HG02623 (cell line): Measurements from ENCODE around the gene FAT4.

Source experiments
- ATAC-seq: cut with Tn5 transposase; IDR thresholded peaks from one replicate; pipeline ENCODE4 v1.9.1; 2021; ENCODE audit warnings: moderate library complexity; ENCODE audit not compliant: unreplicated experiment

FAT4 gene

GRCh38 chr4:125314676-125315575, at the start of gene FAT4:
Gene FAT4, plus strand, starts transcription at chr4:125314955. Its CDS starts 1,457 bp downstream, at chr4:125316412.
- peak; percentile 79 for ATAC-seq

- no peak for ATAC-seq
Measured at GRCh38 chr4:125265846-125266245, 48.9 kb upstream of the FAT4 start.

GRCh38 chr4:125266901-125267604, 47.7 kb upstream of the FAT4 start:
- ATAC-seq = no peak

GRCh38 chr4:125267630-125268029, 47.1 kb upstream of the FAT4 start:
- ATAC-seq = no peak

- no peak for ATAC-seq
Measured at GRCh38 chr4:125268068-125268755, 46.5 kb upstream of the FAT4 start.

GRCh38 chr4:125276811-125277210, 37.9 kb upstream of the FAT4 start:
- ATAC-seq = no peak

GRCh38 chr4:125277790-125278189, 37.0 kb upstream of the FAT4 start:
- ATAC-seq = no peak

GRCh38 chr4:125280892-125281403, 33.8 kb upstream of the FAT4 start:
- ATAC-seq = no peak

GRCh38 chr4:125283707-125284279, 31.0 kb upstream of the FAT4 start:
- ATAC-seq = no peak

- ATAC-seq = no peak
Measured at GRCh38 chr4:125297116-125297515, 17.6 kb upstream of the FAT4 start.

GRCh38 chr4:125303058-125303457, 11.7 kb upstream of the FAT4 start:
- ATAC-seq = no peak

GRCh38 chr4:125303821-125304220, 10.9 kb upstream of the FAT4 start:
- no peak for ATAC-seq

GRCh38 chr4:125306112-125306511, 8.6 kb upstream of the FAT4 start:
- no peak for ATAC-seq

GRCh38 chr4:125306533-125306932, 8.2 kb upstream of the FAT4 start:
- no peak for ATAC-seq

GRCh38 chr4:125311503-125311902, 3.3 kb upstream of the FAT4 start:
- no peak for ATAC-seq

GRCh38 chr4:125313497-125313896, 1.3 kb upstream of the FAT4 start:
- peak; percentile 54 for ATAC-seq

GRCh38 chr4:125313989-125314667, 627 bp upstream of the FAT4 start:
- ATAC-seq = no peak

GRCh38 chr4:125315576-125316400, 1.0 kb downstream of the FAT4 start:
- ATAC-seq = no peak

GRCh38 chr4:125316401-125316790, 1.6 kb downstream of the FAT4 start:
- ATAC-seq = no peak
